Activated T-helper 2 cell treated with anti-CD3 and anti-CD28 coated beads, Interferon-gamma antibody, Interleukin-2, Interleukin-4, amounts not matched to agents 10 μg/mL and 5 μg/mL and 100 μg/mL, durations not matched to agents 14 hours and 24 hours and 36 hours (primary cell): ENCODE measurements around the gene DRD2. TPM values are rescaled to one million over a fixed set of nuclear protein-coding genes. Genes with fewer than 3 reads are reported as not detected.

Experiments
- DNase-seq: peaks from one replicate; pipeline ENCODE4 v3.0.0; 2021; ENCODE audit warnings: low spot score
- H3K27ac Mint-ChIP-seq: one replicate; pipeline ENCODE4 v1.8.0; 2021; ENCODE audit warnings: mixed read lengths
- H3K27me3 Mint-ChIP-seq: one replicate; pipeline ENCODE4 v1.8.0; 2021; ENCODE audit warnings: low read depth, mixed read lengths
- H3K36me3 Mint-ChIP-seq: one replicate; pipeline ENCODE4 v1.8.0; 2021; ENCODE audit warnings: low read depth, mixed read lengths
- H3K4me1 Mint-ChIP-seq: one replicate; pipeline ENCODE4 v1.8.0; 2021; ENCODE audit warnings: low read depth, mixed read lengths
- H3K4me3 Mint-ChIP-seq: one replicate; pipeline ENCODE4 v1.8.0; 2021; ENCODE audit warnings: low read depth, mild to moderate bottlenecking, moderate library complexity, mixed read lengths
- H3K9me3 Mint-ChIP-seq: one replicate; pipeline ENCODE4 v1.8.0; 2021; ENCODE audit warnings: mixed read lengths
- intact Hi-C: fragments of 100-400 bp; cut with micrococcal nuclease; formaldehyde crosslinking; loops from one replicate; pipeline ENCODE4 v1.15.1; 2023
- total RNA-seq: library from RNA; stranded (reverse); gene quantifications from 2 replicates; pipeline ENCODE4 v1.2.3, GENCODE V29; 2022

DRD2 gene
- total RNA-seq, 1 donor from 2014 or later: 0.18 TPM

DNA sequence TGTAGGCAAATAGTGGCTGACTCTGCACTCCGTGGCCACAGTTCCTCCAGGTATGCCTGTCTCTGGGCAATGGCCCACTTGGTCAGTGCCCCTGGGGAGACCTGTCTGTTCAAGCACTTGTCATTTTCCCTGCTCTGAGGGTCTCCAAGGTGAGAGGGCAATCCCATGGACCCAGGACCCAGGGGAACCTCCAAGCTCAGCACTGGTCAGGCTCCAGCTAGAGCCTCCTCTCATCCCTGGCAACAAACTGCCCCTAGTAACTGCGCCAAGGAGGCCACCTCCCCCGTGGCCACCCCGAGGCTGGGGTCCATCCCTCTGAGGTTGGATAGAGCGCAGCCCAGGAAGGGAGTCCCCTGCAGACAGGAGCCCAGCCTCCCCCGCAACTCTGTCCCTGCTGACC, 88.3 kb downstream of the DRD2 start:
- H3K9me3 Mint-ChIP-seq: no peaks in the 10 kb centered on the region
- no peaks in the 10 kb centered on the region for H3K36me3 Mint-ChIP-seq
- H3K4me1 Mint-ChIP-seq: no peaks in the 10 kb centered on the region
- no peak for DNase-seq
- peaks cover 7% of the 10 kb centered on the region for H3K27me3 Mint-ChIP-seq
- intact Hi-C loops: no loop called here
- no peak overlapping the region for H3K27ac Mint-ChIP-seq
- H3K4me3 Mint-ChIP-seq: no peak overlapping the region

DNA sequence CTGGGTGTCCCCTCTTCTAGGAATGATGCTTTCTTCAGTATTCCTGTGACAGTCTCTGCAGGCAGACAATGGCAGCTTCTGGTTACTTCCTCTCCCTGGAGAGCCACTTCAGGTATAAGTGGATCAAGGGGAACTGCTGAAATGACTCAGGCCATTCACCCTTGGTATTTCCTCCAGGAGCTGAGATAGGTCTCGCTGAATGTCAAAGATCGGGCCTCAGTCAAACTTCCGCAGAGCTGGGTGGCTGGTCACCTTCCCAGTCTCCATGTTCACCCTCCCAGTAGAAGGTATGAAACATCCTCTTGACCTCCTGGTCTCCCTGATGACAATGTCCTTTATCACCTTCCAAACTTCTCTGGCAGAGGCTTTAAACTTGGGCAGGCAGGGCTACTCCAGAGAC, 89.4 kb downstream of the DRD2 start:
- H3K9me3 Mint-ChIP-seq: no peaks in the 10 kb centered on the region
- H3K36me3 Mint-ChIP-seq: no peaks in the 10 kb centered on the region
- H3K4me1 Mint-ChIP-seq: no peaks in the 10 kb centered on the region
- DNase-seq: no peak
- H3K4me3 Mint-ChIP-seq: no peak overlapping the region
- H3K27ac Mint-ChIP-seq: no peak overlapping the region
- H3K27me3 Mint-ChIP-seq: peaks cover 7% of the 10 kb centered on the region
- intact Hi-C loops: no loop called here

DNA sequence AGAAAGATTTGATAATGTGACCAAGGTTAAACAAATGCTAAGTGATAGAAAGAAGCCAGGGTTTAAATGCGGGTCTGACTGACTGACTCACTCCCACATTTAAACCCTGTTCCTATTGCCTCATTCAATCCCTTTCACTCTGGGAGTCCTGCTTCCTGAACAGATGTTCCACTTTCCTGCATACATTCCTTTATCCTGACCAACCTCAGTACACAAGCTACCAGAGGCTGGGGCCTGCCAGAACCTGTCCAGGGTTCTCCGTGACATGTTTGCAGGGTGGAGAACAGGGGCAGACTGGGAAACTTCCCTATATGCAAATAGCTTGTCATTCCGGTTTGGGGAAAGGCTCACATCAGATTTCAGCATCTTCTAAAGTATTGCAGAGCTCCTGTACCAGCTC, 90.6 kb downstream of the DRD2 start:
- DNase-seq: no peak
- intact Hi-C loops: no loop called here
- H3K4me1 Mint-ChIP-seq: no peaks in the 10 kb centered on the region
- H3K27ac Mint-ChIP-seq: no peak overlapping the region
- no peaks in the 10 kb centered on the region for H3K9me3 Mint-ChIP-seq
- peaks cover 7% of the 10 kb centered on the region for H3K27me3 Mint-ChIP-seq
- H3K4me3 Mint-ChIP-seq: no peak overlapping the region
- no peaks in the 10 kb centered on the region for H3K36me3 Mint-ChIP-seq

DNA sequence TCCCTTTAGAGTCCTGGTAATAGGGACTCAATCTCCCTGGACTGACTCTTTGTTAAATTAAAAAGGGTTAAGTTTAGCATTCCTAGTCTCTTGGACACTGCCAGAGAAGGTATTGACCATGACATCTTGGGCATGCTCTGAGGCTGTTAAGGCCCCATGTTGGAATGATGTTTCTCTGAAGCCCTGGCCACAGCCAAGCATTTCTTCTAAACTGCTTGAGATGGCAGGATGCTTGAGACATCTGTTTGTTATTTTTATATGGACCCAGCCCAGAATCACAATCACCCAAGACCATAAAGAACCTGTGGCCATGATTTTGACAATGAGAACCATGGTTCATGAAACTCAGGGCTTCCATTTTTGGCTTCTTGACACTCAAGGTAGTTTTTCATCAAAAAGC, 93.1 kb downstream of the DRD2 start:
- peaks cover 4% of the 10 kb centered on the region for H3K27me3 Mint-ChIP-seq
- no peaks in the 10 kb centered on the region for H3K4me1 Mint-ChIP-seq
- DNase-seq: no peak
- H3K27ac Mint-ChIP-seq: no peak overlapping the region
- no peaks in the 10 kb centered on the region for H3K36me3 Mint-ChIP-seq
- intact Hi-C loops: no loop called here
- no peaks in the 10 kb centered on the region for H3K9me3 Mint-ChIP-seq
- no peak overlapping the region for H3K4me3 Mint-ChIP-seq

DNA sequence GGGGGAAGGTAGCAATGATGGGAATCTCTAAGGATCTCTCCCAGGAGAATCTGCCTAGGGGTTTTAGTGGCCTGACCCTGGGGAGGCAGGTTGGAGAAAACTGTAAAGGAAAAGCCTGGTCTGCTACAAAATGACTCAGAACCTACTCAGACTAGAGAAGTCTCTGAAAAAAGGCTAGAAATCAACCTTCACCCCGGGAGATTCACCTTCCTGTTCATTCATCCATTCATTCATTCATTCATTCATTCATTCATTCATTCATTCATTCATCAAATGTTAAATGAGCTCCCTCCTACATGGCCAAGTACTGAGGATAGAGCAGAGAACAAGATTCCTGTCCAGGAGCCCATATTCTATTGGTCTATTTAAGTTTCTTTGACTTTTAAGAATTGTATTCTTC, 96.5 kb downstream of the DRD2 start:
- H3K4me1 Mint-ChIP-seq: no peaks in the 10 kb centered on the region
- H3K9me3 Mint-ChIP-seq: no peaks in the 10 kb centered on the region
- no peaks in the 10 kb centered on the region for H3K27me3 Mint-ChIP-seq
- intact Hi-C loops: no loop called here
- H3K27ac Mint-ChIP-seq: no peak overlapping the region
- no peak overlapping the region for H3K4me3 Mint-ChIP-seq
- H3K36me3 Mint-ChIP-seq: no peaks in the 10 kb centered on the region
- DNase-seq: no peak

DNA sequence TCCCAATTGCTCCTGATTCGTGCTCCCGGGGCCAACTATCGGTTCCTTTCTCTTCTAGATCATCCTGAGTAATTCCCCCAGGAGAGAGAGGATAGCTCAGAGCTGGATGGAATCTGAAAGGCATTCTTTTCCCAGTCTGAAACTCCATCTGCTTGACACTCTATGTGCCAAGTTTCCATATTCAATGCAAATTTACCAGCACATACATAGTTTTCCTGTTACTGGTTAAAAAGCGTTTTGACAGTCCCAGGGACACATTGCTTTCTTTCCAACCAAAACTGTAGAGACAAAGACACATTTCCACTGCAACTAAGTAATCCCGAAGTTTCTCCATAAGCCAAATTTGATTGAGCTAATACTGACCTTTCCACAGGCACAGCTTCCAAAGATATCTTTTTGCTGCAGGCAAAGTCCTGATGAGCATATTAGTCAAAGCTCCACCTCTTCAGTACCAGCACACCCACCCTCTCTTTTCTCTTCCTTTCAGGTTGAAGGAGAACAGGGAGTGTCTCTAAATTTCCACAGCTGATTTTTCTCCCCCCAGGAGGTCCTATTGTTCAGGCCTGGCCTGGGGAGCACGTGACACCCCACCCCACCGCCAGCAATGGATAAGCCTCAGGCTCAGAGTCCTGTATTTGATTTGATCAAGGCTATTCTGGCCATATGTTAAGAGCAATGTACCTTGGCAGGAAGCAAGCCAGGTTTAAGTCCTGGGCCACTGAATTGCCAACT, 97.4 kb downstream of the DRD2 start:
- Mint-ChIP-seq H3K4me3 (no peak overlapping the region), H3K27ac (no peak overlapping the region), H3K27me3 (no peaks in the 10 kb centered on the region), H3K4me1 (no peaks in the 10 kb centered on the region), H3K36me3 (no peaks in the 10 kb centered on the region), H3K9me3 (no peaks in the 10 kb centered on the region)
- intact Hi-C loops: no loop called here
- DNase-seq: no peak

DNA sequence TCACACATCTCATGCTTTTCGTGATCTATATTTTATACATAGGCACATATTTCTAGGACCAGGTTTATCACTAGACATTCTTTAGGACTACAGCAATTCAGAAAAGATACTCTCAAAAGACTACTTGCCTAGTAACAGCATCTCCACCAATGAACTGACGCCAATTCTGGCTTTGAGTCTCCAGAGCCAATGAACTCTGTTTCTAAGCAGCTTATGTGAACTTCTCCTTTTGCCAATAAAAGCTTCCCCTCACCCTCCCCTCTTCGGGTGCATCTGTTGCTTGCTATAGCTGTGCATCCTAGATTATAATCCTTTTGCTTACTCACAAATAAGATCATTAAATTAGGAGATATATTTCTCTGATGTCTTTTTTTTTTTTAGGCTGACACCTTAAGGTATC, 99.0 kb downstream of the DRD2 start:
- Mint-ChIP-seq H3K36me3 (no peaks in the 10 kb centered on the region), H3K9me3 (no peaks in the 10 kb centered on the region), H3K4me3 (no peak overlapping the region), H3K4me1 (no peaks in the 10 kb centered on the region), H3K27me3 (no peaks in the 10 kb centered on the region), H3K27ac (no peak overlapping the region)
- DNase-seq: no peak
- intact Hi-C loops: no loop called here

DNA sequence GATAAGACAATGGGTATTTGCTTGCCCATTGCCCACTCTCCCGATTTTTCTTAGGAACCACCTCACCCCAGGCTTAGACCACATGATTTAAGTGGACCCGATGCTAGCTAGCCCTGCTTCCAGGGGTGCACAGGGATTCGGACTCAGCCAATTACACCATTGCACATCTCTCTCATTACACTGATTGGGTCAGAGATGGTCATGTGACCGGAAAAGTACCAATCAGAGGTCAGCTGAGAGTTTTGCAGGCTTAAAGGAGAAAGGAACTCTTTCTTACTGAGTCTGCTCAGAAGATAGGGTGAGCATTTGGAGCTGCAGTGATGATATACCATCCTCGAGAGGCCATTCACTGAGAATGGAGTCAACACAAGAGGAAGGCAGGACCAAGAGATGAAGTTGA, 99.8 kb downstream of the DRD2 start:
- Mint-ChIP-seq H3K4me1 (no peaks in the 10 kb centered on the region), H3K9me3 (no peaks in the 10 kb centered on the region), H3K27me3 (no peaks in the 10 kb centered on the region), H3K27ac (no peak overlapping the region), H3K36me3 (no peaks in the 10 kb centered on the region), H3K4me3 (no peak overlapping the region)
- intact Hi-C loops: no loop called here
- no peak for DNase-seq

DNA sequence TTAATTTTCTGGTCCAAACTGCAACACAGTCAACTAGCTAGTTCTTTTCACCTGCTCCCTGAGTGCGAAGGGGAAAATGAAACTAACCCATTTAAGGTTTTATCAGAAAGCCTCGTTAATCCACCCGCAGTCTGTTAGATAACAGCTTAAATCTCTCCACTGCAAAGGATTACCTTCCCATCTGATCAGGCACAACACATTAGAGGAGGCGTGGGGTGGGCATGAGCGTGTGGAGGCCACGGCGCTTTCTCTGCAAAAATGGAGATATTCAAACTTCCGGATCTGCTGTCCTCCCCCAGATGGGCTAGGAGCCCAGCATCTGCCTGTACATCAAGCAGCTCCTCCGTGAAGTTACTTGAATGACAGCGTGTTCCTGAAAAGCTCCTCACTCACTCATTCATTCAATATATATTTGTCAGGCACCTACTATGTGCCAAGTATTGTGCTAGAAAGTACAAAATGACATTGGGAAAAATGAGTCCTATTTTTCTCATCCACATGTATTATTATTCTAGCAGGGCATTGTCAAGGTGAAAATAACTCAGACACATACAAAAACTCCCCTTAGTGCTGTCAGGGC, 101.1 kb downstream of the DRD2 start:
- Mint-ChIP-seq H3K9me3 (no peaks in the 10 kb centered on the region), H3K36me3 (no peaks in the 10 kb centered on the region), H3K4me1 (no peaks in the 10 kb centered on the region), H3K27ac (no peak overlapping the region), H3K27me3 (no peaks in the 10 kb centered on the region), H3K4me3 (no peak overlapping the region)
- intact Hi-C loops: no loop called here
- no peak for DNase-seq

DNA sequence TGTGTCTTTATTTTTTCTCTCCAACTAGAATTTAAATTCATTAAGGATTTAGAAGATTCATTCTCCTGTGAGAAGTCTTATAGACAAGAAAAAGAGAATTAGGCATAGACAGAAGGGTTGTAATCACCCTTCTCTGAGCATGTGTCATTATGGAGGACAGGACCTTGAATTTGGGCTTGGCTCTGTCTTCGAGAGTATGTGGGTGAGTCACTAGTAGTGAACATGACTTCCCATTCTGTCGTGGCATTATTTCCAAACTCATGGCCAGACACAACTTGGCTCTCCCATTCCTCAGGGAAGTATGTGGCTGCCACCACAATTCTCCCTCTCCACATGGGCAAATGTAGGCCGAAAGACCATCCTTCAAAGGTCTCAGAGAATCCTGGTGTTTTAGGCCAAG, 101.9 kb downstream of the DRD2 start:
- H3K9me3 Mint-ChIP-seq: no peaks in the 10 kb centered on the region
- no peak for DNase-seq
- no peak overlapping the region for H3K4me3 Mint-ChIP-seq
- H3K36me3 Mint-ChIP-seq: no peaks in the 10 kb centered on the region
- H3K27me3 Mint-ChIP-seq: no peaks in the 10 kb centered on the region
- intact Hi-C loops: no loop called here
- no peaks in the 10 kb centered on the region for H3K4me1 Mint-ChIP-seq
- H3K27ac Mint-ChIP-seq: no peak overlapping the region

DNA sequence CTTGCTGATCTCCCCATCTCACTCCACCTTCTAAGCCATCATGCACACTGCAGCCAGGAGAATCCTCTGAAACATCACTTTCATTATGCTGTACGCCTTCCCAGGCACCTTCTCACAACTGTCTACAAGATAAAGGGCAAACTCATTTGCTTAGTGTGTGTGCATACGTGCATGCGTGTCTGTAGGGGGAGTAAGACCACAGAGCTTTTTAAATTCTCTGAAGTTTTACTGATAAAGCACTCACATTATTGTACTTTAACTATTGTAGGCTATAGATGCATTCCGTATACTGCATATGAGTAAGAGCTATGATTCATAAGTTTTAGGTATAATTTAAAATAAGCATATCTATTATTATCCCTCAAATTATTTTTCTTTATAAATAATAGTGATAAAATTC, 102.9 kb downstream of the DRD2 start:
- intact Hi-C loops: no loop called here
- no peaks in the 10 kb centered on the region for H3K9me3 Mint-ChIP-seq
- no peaks in the 10 kb centered on the region for H3K4me1 Mint-ChIP-seq
- DNase-seq: no peak
- H3K4me3 Mint-ChIP-seq: no peak overlapping the region
- H3K27me3 Mint-ChIP-seq: no peaks in the 10 kb centered on the region
- no peak overlapping the region for H3K27ac Mint-ChIP-seq
- no peaks in the 10 kb centered on the region for H3K36me3 Mint-ChIP-seq

DNA sequence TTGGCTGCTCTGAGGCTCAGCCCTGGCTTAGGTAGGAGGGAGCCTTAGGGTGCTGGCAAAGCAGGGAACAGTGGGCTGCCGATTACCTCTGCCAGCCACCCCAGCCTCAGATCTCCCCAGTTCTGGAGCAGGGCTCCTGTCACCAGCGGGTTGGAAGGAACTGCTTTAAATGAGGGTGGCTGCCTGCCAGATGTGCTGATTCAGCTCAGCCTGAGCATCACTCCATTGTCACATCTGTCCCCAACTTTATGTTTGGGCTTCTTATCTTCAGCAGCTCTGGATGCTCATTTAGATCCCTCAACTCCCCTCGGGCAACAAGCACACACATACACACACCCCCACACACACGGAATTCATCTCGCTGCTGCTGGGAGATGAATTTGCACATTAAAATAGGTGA, 104.6 kb downstream of the DRD2 start:
- no peak for DNase-seq
- Mint-ChIP-seq H3K27me3 (no peaks in the 10 kb centered on the region), H3K4me3 (no peak overlapping the region), H3K9me3 (no peaks in the 10 kb centered on the region), H3K36me3 (no peaks in the 10 kb centered on the region), H3K4me1 (no peaks in the 10 kb centered on the region), H3K27ac (no peak overlapping the region)
- intact Hi-C loops: no loop called here

DNA sequence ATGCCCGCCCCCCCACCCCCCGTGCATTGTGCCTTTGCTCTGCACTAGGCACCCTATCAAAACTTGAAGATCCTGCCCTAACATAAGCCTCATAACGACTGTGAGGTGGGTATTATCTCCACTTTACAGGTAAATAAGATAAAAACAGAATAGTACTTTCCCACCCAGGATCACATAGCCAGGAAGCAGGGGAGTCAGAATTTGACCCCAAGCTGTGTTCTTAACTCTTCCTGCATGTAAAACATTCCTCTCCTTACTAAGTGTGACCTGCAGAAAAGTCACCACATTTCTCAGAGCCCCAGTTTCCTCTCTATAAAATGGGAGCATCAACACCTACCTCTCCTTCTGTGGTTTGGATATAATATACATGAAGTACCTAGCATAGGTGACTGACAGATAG, 105.8 kb downstream of the DRD2 start:
- Mint-ChIP-seq H3K27ac (no peak overlapping the region), H3K4me3 (no peak overlapping the region), H3K27me3 (no peaks in the 10 kb centered on the region), H3K9me3 (no peaks in the 10 kb centered on the region), H3K4me1 (no peaks in the 10 kb centered on the region), H3K36me3 (no peaks in the 10 kb centered on the region)
- intact Hi-C loops: no loop called here
- no peak for DNase-seq

DNA sequence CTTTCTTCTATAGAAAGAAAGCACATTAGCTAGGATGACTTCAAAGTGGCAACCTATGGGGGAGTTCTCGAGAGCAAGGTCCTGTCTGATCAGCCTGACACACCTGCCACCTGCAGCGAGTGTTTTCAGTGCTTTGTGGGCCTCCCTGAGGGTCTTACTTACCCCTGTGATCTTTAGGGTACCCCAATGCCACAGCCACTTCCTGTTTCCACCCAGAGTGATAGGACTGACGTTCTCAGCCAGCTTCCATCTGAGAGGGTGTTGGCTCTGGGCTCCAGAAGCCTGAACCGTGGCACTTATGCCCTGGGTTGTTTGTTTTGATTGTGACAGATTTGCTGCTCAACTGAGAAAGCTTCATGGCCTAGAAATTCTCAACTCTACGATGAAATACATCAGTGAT, 109.3 kb downstream of the DRD2 start:
- no peaks in the 10 kb centered on the region for H3K9me3 Mint-ChIP-seq
- intact Hi-C loops: no loop called here
- DNase-seq: no peak
- no peaks in the 10 kb centered on the region for H3K27me3 Mint-ChIP-seq
- no peak overlapping the region for H3K27ac Mint-ChIP-seq
- no peak overlapping the region for H3K4me3 Mint-ChIP-seq
- H3K4me1 Mint-ChIP-seq: peaks cover 4% of the 10 kb centered on the region
- no peaks in the 10 kb centered on the region for H3K36me3 Mint-ChIP-seq
